DOHH2 (cell line): ENCODE data around the gene THEM4.

ENCODE experiments used
- CTCF ChIP-seq: fragments of 200-600 bp; sonication (generic); IDR thresholded peaks from one replicate; pipeline ENCODE4 v1.5.1; 2014; ENCODE audit warnings: antibody characterized with exemption, mild to moderate bottlenecking, low read depth, low read length; ENCODE audit not compliant: poor library complexity, severe bottlenecking
- EZH2phosphoT487 ChIP-seq: fragments of 200-600 bp; sonication (generic); IDR thresholded peaks from 2 replicates; pipeline ENCODE4 v1.6.1; 2017; ENCODE audit warnings: borderline replicate concordance, mild to moderate bottlenecking, antibody characterized with exemption, low read length, moderate library complexity, mixed read lengths

DNA sequence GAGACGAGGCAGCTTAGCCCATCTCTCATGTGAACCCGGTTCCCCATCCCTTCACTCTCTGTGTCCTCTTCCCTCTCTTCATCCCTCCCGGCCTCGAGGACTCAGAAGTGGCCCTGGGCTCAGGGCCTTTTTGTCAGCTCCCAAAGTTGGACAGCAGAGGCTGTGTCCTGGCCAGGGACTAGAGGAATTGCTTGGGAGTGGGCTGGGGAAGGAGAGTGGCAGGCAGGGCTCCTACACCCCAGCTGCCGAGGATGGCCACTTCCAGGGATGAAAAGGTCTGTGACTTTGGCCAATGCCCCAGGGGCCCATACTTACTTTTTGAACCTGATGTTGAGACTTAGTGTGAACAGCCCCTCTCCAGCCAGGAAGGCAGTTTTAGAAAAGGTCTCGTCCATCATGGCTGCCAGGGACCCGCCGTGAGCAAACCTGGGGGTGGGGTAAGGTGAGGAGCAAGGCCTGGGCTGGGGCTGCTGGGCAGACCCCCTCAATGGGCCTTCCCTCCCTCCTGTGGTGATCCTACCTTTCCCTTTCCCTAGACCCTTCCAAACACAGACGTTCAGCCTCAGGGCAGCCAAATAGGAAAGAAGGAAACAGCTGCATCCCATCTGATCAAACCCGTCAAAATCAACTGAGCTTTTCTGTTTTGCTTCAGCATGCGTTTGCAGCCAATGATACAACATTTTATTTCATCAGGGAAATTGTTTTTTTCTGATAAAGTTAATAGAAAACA is 61.3 kb downstream of the THEM4 start:
- no peak for TF ChIP-seq CTCF
- TF ChIP-seq EZH2phosphoT487 = no peak
